ENCODE measurements around the gene PTPRA.

DNA sequence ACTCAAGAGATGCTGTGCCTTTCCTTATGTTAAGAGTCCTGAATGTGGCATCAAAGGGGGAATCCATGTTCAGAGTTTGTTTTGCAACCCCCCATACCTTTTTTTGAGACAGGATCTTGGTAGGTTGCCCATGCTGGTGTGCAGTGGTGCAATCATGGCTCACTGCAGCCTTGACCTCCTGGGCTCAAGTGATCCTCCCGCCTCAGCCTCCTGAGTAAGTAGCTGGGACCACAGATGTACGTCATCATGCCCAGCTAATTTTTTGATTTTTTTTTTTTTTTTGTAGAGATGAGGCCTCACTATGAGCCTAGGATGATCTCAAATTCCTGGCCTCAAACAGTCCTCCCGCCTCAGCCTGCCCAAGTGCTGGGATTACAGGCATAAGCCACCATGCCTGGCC lies 16.5 kb downstream of the PTPRA start:
- TF ChIP-seq CBX5 (IDR thresholded peaks at IDR 0.05; ENCODE audit: low read depth, low read length) (no peak), KDM5A (IDR thresholded peaks at IDR 0.05; ENCODE audit: low read length) (no peak), SP1 (IDR thresholded peaks at IDR 0.05; ENCODE audit: low read depth, low read length) (no peak), SUZ12 (IDR thresholded peaks at IDR 0.05; ENCODE audit: low read length) (no peak), SP2 (IDR thresholded peaks at IDR 0.05; ENCODE audit: low read length) (no peak), RAD21 (IDR thresholded peaks at IDR 0.05 in 1 of 2, conservative IDR thresholded peaks at IDR 0.05 in 1 of 2; ENCODE audit: low read depth in 2 of 2, low read length in 2 of 2) (no peak), POLR2A (IDR thresholded peaks at IDR 0.05; ENCODE audit: control extremely low read depth in 1 of 2, low read depth in 2 of 2, low read length in 2 of 2) (no peak), EZH2 (IDR thresholded peaks at IDR 0.05; ENCODE audit: low read depth, low read length, severe bottlenecking) (no peak)
- TF ChIP-seq, protein P1, sequence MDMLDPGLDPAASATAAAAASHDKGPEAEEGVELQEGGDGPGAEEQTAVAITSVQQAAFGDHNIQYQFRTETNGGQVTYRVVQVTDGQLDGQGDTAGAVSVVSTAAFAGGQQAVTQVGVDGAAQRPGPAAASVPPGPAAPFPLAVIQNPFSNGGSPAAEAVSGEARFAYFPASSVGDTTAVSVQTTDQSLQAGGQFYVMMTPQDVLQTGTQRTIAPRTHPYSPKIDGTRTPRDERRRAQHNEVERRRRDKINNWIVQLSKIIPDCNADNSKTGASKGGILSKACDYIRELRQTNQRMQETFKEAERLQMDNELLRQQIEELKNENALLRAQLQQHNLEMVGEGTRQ (IDR thresholded peaks at IDR 0.05; ENCODE audit: low read length), result no peak
- TF ChIP-seq, protein P2, sequence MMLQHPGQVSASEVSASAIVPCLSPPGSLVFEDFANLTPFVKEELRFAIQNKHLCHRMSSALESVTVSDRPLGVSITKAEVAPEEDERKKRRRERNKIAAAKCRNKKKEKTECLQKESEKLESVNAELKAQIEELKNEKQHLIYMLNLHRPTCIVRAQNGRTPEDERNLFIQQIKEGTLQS (IDR thresholded peaks at IDR 0.05; ENCODE audit: insufficient read depth, low read depth, low read length), result no peak
